GM19238 (cell line): ENCODE measurements around the gene SDK1.
"Not testable (repeated sequence)": the region's sequence is repeated elsewhere in the genome, so short reads cannot be mapped to it uniquely, and the experiment has no call there.

Experiments used
- DNase-seq: peaks from one replicate; pipeline ENCODE4 v3.0.0; 2011; ENCODE audit warnings: low spot score; ENCODE audit not compliant: insufficient read length

SDK1 gene

GRCh38 chr7:3578399-3578798 lies 277.3 kb downstream of the SDK1 start:
- DNase-seq = no peak

GRCh38 chr7:3579638-3580219 lies 278.7 kb downstream of the SDK1 start:
- no peak for DNase-seq

- DNase-seq = not testable (repeated sequence)
Measured at GRCh38 chr7:3582145-3582544, 281.1 kb downstream of the SDK1 start.

GRCh38 chr7:3585826-3586225 lies 284.8 kb downstream of the SDK1 start:
- DNase-seq = no peak

GRCh38 chr7:3588341-3588740 lies 287.3 kb downstream of the SDK1 start:
- DNase-seq = no peak

- DNase-seq = no peak
Measured at GRCh38 chr7:3589752-3590151, 288.7 kb downstream of the SDK1 start.

- DNase-seq = no peak
Measured at GRCh38 chr7:3591219-3591618, 290.2 kb downstream of the SDK1 start.

GRCh38 chr7:3591944-3592343 lies 290.9 kb downstream of the SDK1 start:
- DNase-seq = no peak

- no peak for DNase-seq
Measured at GRCh38 chr7:3592401-3593134, 291.5 kb downstream of the SDK1 start.

- DNase-seq = no peak
Measured at GRCh38 chr7:3594901-3595300, 293.8 kb downstream of the SDK1 start.

GRCh38 chr7:3598854-3599253 lies 297.8 kb downstream of the SDK1 start:
- no peak for DNase-seq

- DNase-seq = no peak
Measured at GRCh38 chr7:3605222-3605621, 304.2 kb downstream of the SDK1 start.

- DNase-seq = no peak
Measured at GRCh38 chr7:3606436-3606835, 305.4 kb downstream of the SDK1 start.

GRCh38 chr7:3607847-3608246 lies 306.8 kb downstream of the SDK1 start:
- DNase-seq = no peak

GRCh38 chr7:3616306-3616705 lies 315.3 kb downstream of the SDK1 start:
- DNase-seq = no peak

GRCh38 chr7:3630081-3630480 lies 329.0 kb downstream of the SDK1 start:
- no peak for DNase-seq

- no peak for DNase-seq
Measured at GRCh38 chr7:3634396-3634795, 333.3 kb downstream of the SDK1 start.

GRCh38 chr7:3636131-3636860 lies 335.2 kb downstream of the SDK1 start:
- DNase-seq = no peak

GRCh38 chr7:3639253-3639652 lies 338.2 kb downstream of the SDK1 start:
- no peak for DNase-seq

GRCh38 chr7:3641582-3641981 lies 340.5 kb downstream of the SDK1 start:
- no peak for DNase-seq

GRCh38 chr7:3643091-3643490 lies 342.0 kb downstream of the SDK1 start:
- no peak for DNase-seq

- DNase-seq = no peak
Measured at GRCh38 chr7:3648276-3648675, 347.2 kb downstream of the SDK1 start.

- DNase-seq = no peak
Measured at GRCh38 chr7:3649250-3649649, 348.2 kb downstream of the SDK1 start.
